ENCODE measurements around the gene SFMBT2.
A peak's percentile ranks its signal among the peaks of the same experiment; 100 is the strongest.
"Not testable (repeated sequence)": the region's sequence is repeated elsewhere in the genome, so short reads cannot be mapped to it uniquely, and the experiment has no call there.

The SFMBT2 gene

GRCh38 chr10:7319632-7320031 is 91.2 kb downstream of the SFMBT2 start:
- no peak for DNase-seq (ENCODE audit: low read depth)
- TF ChIP-seq CTCF (conservative IDR thresholded peaks at IDR 0.05; ENCODE audit: control insufficient read depth, insufficient read depth, low read depth, low read length) = no peak
- no peak overlapping the region for H3K4me3 ChIP-seq (ENCODE audit: control insufficient read depth, low read depth, low read length)

DNA sequence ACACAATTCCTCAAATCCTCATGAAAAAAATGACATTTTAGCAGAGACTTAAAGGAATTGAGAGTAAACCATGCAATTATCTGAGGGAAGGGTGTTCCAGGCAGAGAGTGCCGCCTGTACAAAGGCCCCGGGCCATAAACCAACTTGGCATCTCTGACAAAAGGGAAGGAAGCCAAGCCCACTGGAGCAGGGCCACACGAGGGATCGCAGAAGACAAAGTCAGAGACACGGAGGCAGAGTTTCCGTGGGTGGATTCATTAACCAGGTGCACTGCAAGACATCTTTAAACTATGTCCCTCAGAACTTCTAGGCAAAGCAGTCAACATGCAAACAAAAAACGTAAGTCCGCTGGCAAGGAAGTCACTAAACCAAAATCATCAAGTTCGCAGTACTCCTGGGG is 92.0 kb downstream of the SFMBT2 start:
- TF ChIP-seq CTCF (conservative IDR thresholded peaks at IDR 0.05; ENCODE audit: control insufficient read depth, insufficient read depth, low read depth, low read length) = no peak
- H3K4me3 ChIP-seq (ENCODE audit: control insufficient read depth, low read depth, low read length) = no peak overlapping the region
- no peak for DNase-seq (ENCODE audit: low read depth)

- no peak for DNase-seq (ENCODE audit: low read depth)
- TF ChIP-seq CTCF (conservative IDR thresholded peaks at IDR 0.05; ENCODE audit: control insufficient read depth, insufficient read depth, low read depth, low read length) = no peak
- no peak overlapping the region for H3K4me3 ChIP-seq (ENCODE audit: control insufficient read depth, low read depth, low read length)
These were observed 92.9 kb downstream of the SFMBT2 start for GRCh38 chr10:7317786-7318446.

- TF ChIP-seq CTCF (conservative IDR thresholded peaks at IDR 0.05; ENCODE audit: control insufficient read depth, insufficient read depth, low read depth, low read length) = no peak
- no peak overlapping the region for H3K4me3 ChIP-seq (ENCODE audit: control insufficient read depth, low read depth, low read length)
- DNase-seq (ENCODE audit: low read depth) = no peak
These were observed 94.0 kb downstream of the SFMBT2 start for GRCh38 chr10:7316839-7317238.

DNA sequence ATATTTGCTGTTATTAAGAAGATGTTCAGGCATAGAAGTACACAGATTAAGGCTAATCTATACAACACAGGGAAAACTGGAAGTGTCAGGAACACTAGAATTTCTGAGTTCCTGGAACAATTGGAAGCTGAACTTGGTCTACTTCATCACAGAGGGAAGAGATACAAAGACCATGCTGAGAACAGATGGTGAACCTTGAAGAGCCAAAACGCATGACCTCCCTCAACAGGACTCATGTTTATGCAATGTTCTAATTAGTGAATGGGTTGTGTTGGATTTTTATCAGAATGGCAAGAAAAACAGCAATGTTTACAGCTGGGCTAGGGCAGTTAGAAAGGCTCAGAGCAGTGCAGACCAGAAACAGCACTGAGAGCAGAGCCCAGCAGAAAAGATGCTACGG is 94.9 kb downstream of the SFMBT2 start:
- no peak overlapping the region for H3K4me3 ChIP-seq (ENCODE audit: control insufficient read depth, low read depth, low read length)
- peak; percentile 30 for DNase-seq (ENCODE audit: low read depth)
- no peak for TF ChIP-seq CTCF (conservative IDR thresholded peaks at IDR 0.05; ENCODE audit: control insufficient read depth, insufficient read depth, low read depth, low read length)

DNA sequence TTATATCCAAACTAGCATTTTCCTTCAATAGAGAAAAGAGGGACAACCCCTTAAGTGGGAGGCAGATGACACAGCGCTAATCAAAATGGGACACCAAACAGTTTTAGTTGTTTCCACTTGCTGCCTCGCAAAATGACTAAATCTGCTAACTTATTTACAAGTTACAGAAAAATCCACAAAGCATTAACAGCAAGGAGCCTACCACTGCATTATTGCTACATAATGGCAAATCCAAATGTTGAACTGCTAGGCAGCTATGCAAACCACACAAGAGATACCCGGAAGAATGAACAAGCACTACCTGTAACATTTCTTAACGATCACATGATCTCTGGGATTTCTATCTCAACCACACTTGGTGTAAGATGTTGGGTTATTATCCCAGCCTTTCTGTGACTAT is 96.7 kb downstream of the SFMBT2 start:
- TF ChIP-seq CTCF (conservative IDR thresholded peaks at IDR 0.05; ENCODE audit: control insufficient read depth, insufficient read depth, low read depth, low read length) = no peak
- no peak for DNase-seq (ENCODE audit: low read depth)
- no peak overlapping the region for H3K4me3 ChIP-seq (ENCODE audit: control insufficient read depth, low read depth, low read length)

- no peak for DNase-seq (ENCODE audit: low read depth)
- no peak overlapping the region for H3K4me3 ChIP-seq (ENCODE audit: control insufficient read depth, low read depth, low read length)
- no peak for TF ChIP-seq CTCF (conservative IDR thresholded peaks at IDR 0.05; ENCODE audit: control insufficient read depth, insufficient read depth, low read depth, low read length)
These were observed 98.4 kb downstream of the SFMBT2 start for GRCh38 chr10:7312488-7312857.

DNA sequence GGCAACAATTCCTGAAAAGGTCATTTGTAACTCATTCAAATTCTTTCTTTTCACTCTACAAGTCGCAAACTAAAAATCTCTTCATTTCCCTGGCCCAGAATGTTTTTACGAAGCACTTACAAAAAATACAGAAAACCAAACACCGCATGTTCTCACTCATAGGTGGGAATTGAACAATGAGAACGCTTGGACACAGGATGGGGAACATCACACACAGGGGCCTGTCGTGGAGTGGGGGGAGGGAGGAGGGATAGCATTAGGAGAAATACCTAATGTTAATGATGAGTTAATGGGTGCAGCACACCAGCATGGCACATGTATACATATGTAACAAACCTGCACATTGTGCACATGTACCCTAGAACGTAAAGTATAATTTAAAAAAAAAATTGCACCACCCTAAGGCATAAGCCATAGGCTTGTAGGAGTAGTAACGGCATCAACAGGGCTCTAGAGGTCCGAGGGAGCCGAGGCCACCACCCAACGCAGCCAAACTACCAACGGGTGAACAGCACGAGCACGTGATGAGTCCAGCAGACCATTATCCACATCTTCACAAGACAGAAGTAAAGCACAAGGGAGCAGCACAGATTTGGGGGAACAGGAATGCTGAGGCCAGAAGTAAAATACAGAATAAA is 98.9 kb downstream of the SFMBT2 start:
- DNase-seq (ENCODE audit: low read depth) = not testable (repeated sequence)

More for the DNA sequence above, 98.9 kb downstream of the SFMBT2 start:
- H3K4me3 ChIP-seq (ENCODE audit: control insufficient read depth, low read depth, low read length) = not testable (repeated sequence)

Data from fibroblast of mammary gland (primary cell).